DOHH2 (cell line): Measurements from ENCODE around the gene XRRA1.

ENCODE experiments used
- H3F3A ChIP-seq: fragments of 200-600 bp; sonication (generic), shearing (Covaris generic); 2 replicates; pipeline ENCODE4 v1.6.0; 2016; ENCODE audit warnings: antibody characterized with exemption, mild to moderate bottlenecking; ENCODE audit not compliant: control insufficient read depth, insufficient read depth
- H3K27ac ChIP-seq: fragments of 200-600 bp; sonication (generic); 2 replicates; pipeline ENCODE4 v1.5.1; 2014; ENCODE audit warnings: low read depth, mild to moderate bottlenecking, low read length, moderate library complexity
- H3K27me3 ChIP-seq: fragments of 200-600 bp; sonication (generic); 2 replicates; pipeline ENCODE4 v1.6.1; 2014; ENCODE audit warnings: mild to moderate bottlenecking, low read length, mixed read lengths; ENCODE audit not compliant: control insufficient read depth
- H3K36me3 ChIP-seq: fragments of 200-600 bp; sonication (generic); 2 replicates; pipeline ENCODE4 v1.6.1; 2014; ENCODE audit warnings: mild to moderate bottlenecking, low read length, moderate library complexity, mixed read lengths; ENCODE audit not compliant: control insufficient read depth
- H3K4me1 ChIP-seq: fragments of 200-600 bp; sonication (generic); 2 replicates; pipeline ENCODE4 v1.6.1; 2014; ENCODE audit warnings: mild to moderate bottlenecking, low read length, mixed read lengths; ENCODE audit not compliant: control insufficient read depth
- H3K4me2 ChIP-seq: fragments of 200-600 bp; sonication (generic); 2 replicates; pipeline ENCODE4 v1.6.0; 2014; ENCODE audit warnings: mild to moderate bottlenecking, low read length, moderate library complexity
- H3K4me3 ChIP-seq: fragments of 200-600 bp; sonication (generic); 2 replicates; pipeline ENCODE4 v1.5.1; 2014; ENCODE audit warnings: mild to moderate bottlenecking, low read length, mixed read lengths
- H3K79me2 ChIP-seq: fragments of 200-600 bp; sonication (generic); 2 replicates; pipeline ENCODE4 v1.6.1; 2014; ENCODE audit warnings: mild to moderate bottlenecking, low read length, mixed read lengths; ENCODE audit not compliant: control insufficient read depth
- H3K9me2 ChIP-seq: fragments of 200-600 bp; sonication (generic); replicated peaks from 2 replicates; pipeline ENCODE4 v1.6.1; 2014; ENCODE audit warnings: mild to moderate bottlenecking, low read length, mixed read lengths; ENCODE audit not compliant: control insufficient read depth
- H3K9me3 ChIP-seq: fragments of 200-600 bp; sonication (generic); 2 replicates; pipeline ENCODE4 v1.6.1; 2014; ENCODE audit warnings: antibody characterized with exemption, low read length, mixed read lengths; ENCODE audit not compliant: control insufficient read depth, insufficient read depth
- H4K20me1 ChIP-seq: fragments of 200-600 bp; sonication (generic); 2 replicates; pipeline ENCODE4 v1.6.0; 2014; ENCODE audit warnings: low read depth, mild to moderate bottlenecking, antibody characterized with exemption, low read length, moderate library complexity; ENCODE audit not compliant: control insufficient read depth, insufficient read depth
- EZH2phosphoT487 ChIP-seq: fragments of 200-600 bp; sonication (generic); IDR thresholded peaks from 2 replicates; pipeline ENCODE4 v1.6.1; 2017; ENCODE audit warnings: borderline replicate concordance, mild to moderate bottlenecking, antibody characterized with exemption, low read length, moderate library complexity, mixed read lengths
- TF ChIP-seq, protein P1 (sequence below): fragments of 200-600 bp; sonication (generic); IDR thresholded peaks from one replicate; pipeline ENCODE4 v1.5.1; 2014; ENCODE audit warnings: antibody characterized with exemption, mild to moderate bottlenecking, low read depth, low read length; ENCODE audit not compliant: poor library complexity, severe bottlenecking

Gene XRRA1

DNA sequence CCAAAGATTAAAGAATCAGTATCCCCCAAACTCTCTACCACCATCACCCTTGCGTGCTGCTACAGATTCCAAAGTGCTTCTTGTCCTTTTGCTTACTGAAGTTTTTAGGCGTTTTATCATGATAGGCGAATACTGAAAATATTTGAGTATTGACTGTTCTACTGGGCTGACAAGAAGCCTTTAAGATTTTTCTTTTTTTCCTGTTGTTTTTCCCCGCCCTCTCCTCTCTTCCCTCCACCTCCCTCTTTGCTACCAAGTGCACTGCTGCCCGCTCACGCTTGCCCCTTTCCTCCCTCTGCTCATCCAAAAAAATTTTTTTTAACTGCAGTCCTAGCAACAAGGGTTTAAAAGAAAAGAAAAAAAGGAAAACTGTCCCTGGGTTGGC, 854 bp upstream of the XRRA1 start:
- no peaks in the 10 kb centered on the region for H3K9me3 ChIP-seq
- peak overlapping the region; percentile 88 for H3K4me3 ChIP-seq
- peaks cover 52% of the 10 kb centered on the region for H3K4me1 ChIP-seq
- TF ChIP-seq EZH2phosphoT487: no peak
- TF ChIP-seq, protein P1, sequence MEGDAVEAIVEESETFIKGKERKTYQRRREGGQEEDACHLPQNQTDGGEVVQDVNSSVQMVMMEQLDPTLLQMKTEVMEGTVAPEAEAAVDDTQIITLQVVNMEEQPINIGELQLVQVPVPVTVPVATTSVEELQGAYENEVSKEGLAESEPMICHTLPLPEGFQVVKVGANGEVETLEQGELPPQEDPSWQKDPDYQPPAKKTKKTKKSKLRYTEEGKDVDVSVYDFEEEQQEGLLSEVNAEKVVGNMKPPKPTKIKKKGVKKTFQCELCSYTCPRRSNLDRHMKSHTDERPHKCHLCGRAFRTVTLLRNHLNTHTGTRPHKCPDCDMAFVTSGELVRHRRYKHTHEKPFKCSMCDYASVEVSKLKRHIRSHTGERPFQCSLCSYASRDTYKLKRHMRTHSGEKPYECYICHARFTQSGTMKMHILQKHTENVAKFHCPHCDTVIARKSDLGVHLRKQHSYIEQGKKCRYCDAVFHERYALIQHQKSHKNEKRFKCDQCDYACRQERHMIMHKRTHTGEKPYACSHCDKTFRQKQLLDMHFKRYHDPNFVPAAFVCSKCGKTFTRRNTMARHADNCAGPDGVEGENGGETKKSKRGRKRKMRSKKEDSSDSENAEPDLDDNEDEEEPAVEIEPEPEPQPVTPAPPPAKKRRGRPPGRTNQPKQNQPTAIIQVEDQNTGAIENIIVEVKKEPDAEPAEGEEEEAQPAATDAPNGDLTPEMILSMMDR: no peak
- peaks cover 95% of the 10 kb centered on the region for H3K79me2 ChIP-seq
- peaks cover 56% of the 10 kb centered on the region for H3K36me3 ChIP-seq
- H3K27ac ChIP-seq: peak overlapping the region; percentile 79
- peaks cover 28% of the 10 kb centered on the region; the same call in 1 of the 2 replicates for H4K20me1 ChIP-seq
- no peaks in the 10 kb centered on the region for H3K9me2 ChIP-seq
- peak overlapping the region; percentile 72 for H3K4me2 ChIP-seq
- no peaks in the 10 kb centered on the region for H3K27me3 ChIP-seq
- peaks cover 16% of the 10 kb centered on the region for H3F3A ChIP-seq

DNA sequence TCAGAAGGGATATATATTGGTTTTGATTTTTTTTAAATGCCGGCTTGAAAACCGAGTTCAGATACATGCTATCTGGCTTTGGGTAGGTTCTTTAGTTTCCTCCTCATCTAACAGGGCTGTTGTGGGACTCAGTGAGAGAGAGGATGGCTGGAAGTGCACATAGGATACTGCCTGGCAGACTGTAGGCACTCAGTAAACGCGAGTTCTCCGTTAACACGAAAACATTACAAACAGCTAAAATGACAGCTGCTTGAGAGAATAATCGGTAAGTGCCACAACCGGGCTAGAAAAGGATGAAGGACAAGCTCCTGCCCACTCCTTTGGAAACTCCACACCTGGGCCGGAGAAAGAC, 369 bp downstream of the XRRA1 start:
- Histone ChIP-seq H3K4me2 (peak overlapping the region; percentile 72), H4K20me1 (peaks cover 15% of the 10 kb centered on the region; the same call in 1 of the 2 replicates), H3K79me2 (peaks cover 93% of the 10 kb centered on the region), H3K27ac (peak overlapping the region; percentile 79), H3K9me3 (no peaks in the 10 kb centered on the region), H3K9me2 (no peaks in the 10 kb centered on the region), H3F3A (peaks cover 13% of the 10 kb centered on the region), H3K4me1 (peaks cover 40% of the 10 kb centered on the region), H3K27me3 (no peaks in the 10 kb centered on the region), H3K36me3 (peaks cover 56% of the 10 kb centered on the region), H3K4me3 (peak overlapping the region; percentile 88)
- TF ChIP-seq, protein P1: no peak
- no peak for TF ChIP-seq EZH2phosphoT487

DNA sequence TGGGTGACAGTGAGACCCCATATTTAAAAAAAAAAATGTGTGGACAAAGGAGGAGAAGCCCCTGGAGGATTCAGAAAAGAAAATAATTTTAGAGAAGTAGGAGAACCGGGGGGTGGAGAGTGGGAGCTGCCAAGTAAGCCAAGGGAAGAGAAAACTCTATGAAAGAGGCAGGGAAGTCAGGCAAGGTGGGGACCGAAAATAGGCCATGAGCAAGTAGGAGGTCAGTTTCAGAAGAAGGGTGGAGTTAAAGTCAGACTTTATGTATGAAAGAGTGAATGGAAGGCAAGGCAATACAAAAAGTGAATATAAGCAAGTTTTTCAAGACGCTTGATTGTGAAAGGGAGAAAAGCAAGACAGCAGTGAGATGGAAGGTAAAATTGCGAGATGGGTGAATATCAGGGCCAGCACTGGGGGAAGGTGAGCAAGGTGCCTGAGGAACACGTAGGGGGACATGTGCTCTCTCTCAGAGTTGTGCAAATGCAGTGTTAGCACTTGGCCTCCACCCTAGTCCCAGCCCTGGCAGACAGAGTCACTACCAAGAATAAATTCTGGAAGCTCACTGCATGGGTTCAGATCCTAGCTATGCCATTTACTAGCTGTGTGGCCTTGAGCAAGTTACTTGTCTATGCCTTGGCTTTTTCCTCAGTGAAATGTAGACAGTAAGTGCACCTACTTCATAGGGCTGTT, 6.7 kb downstream of the XRRA1 start:
- TF ChIP-seq EZH2phosphoT487: no peak
- TF ChIP-seq, protein P1: no peak
- peaks cover 81% of the 10 kb centered on the region for H3K36me3 ChIP-seq
- H3K9me3 ChIP-seq: no peaks in the 10 kb centered on the region
- no peaks in the 10 kb centered on the region for H3K4me1 ChIP-seq
- H3F3A ChIP-seq: no peaks in the 10 kb centered on the region
- no peaks in the 10 kb centered on the region for H3K27me3 ChIP-seq
- no peaks in the 10 kb centered on the region for H3K9me2 ChIP-seq
- no peak overlapping the region for H3K4me3 ChIP-seq
- H3K79me2 ChIP-seq: peaks cover 36% of the 10 kb centered on the region
- no peak overlapping the region for H3K4me2 ChIP-seq
- H3K27ac ChIP-seq: no peak overlapping the region
- H4K20me1 ChIP-seq: no peaks in the 10 kb centered on the region
